ENCODE data around the gene PISD.

- TF ChIP-seq CTCF (IDR thresholded peaks at IDR 0.05 in 4 of 5, conservative IDR thresholded peaks at IDR 0.05 in 1 of 5) = no peak
- no peak for TF ChIP-seq POLR2A (IDR thresholded peaks at IDR 0.05)
Observed at GRCh38 chr22:31683181-31684105, 21.4 kb upstream of the PISD start.
